Motor neuron (in vitro differentiated cells): Measurements from ENCODE around the gene LILRA5. TPM values are rescaled to one million over a fixed set of nuclear protein-coding genes. Genes with fewer than 3 reads are reported as not detected.

Experiments used
- ATAC-seq, 8 experiments: fragments of 200-7000 bp; cut with Tn5 transposase; replicated peaks in 6 of 8; 2 replicates each; pipeline ENCODE4 v1.8.0; 2021; ENCODE audit warnings: mild to moderate bottlenecking in 8 of 8, moderate library complexity in 8 of 8
- H3K27ac ChIP-seq, 2 donors: fragments of 250-450 bp; sonication (Bioruptor Pico); 2 replicates each; pipeline ENCODE4 v1.9.0; 2021; ENCODE audit warnings: antibody characterized with exemption in 2 of 2, mild to moderate bottlenecking in 2 of 2, moderate library complexity in 1 of 2
- H3K4me1 ChIP-seq, 2 donors: fragments of 250-450 bp; sonication (Bioruptor Pico); replicated peaks in 1 of 2; 2 replicates each; pipeline ENCODE4 v1.6.1; 2021; ENCODE audit warnings: antibody characterized with exemption in 2 of 2, mild to moderate bottlenecking in 2 of 2, moderate library complexity in 1 of 2
- H3K4me3 ChIP-seq, 5 donors: fragments of 250-450 bp; sonication (Bioruptor Pico); 2 replicates each; pipeline ENCODE4 v1.9.0; 2021; ENCODE audit warnings: antibody characterized with exemption in 5 of 5, mild to moderate bottlenecking in 5 of 5, moderate library complexity in 4 of 5
- WGBS, 10 experiments: fragments of 450-650 bp; shearing (Covaris generic); methylation state at CpG; one replicate each; pipeline ENCODE4 v1.0.0; 2022; 5-methylcytosine and 5-hydroxymethylcytosine counted together
- in situ Hi-C, 9 experiments: fragments of 400-800 bp; cut with MboI; loops; one replicate each; pipeline ENCODE4 v1.15.0; 2021; ENCODE audit warnings: low sequenced_read_pairs in 9 of 9, low pct_unique_long_range_greater_than_20kb in 2 of 9; ENCODE audit not compliant: unreplicated experiment in 9 of 9
- total RNA-seq, 8 experiments: library from RNA; unstranded; fragments of 300-600 nt; gene quantifications; 2 replicates each; pipeline versions ENCODE4 v1.2.3 to v1.2.4, GENCODE V29; 2022

Gene LILRA5
- total RNA-seq, 8 experiments from 2014 or later = 0.28 TPM; not detected in 7

- in situ Hi-C loops = no loop called here
- H3K4me3 ChIP-seq = no peak overlapping the region
- no peak overlapping the region for H3K27ac ChIP-seq
- WGBS, 10 experiments = 21 to 80% (median 69%) methylated on average over 1 to 7 of the region's 8 CpGs; no CpG with 5 or more reads in 4 of the 10 experiments
- no peaks in the 10 kb centered on the region for H3K4me1 ChIP-seq
- no peak for ATAC-seq
These were observed 28.3 kb upstream of the LILRA5 start for GRCh38 chr19:54341295-54341694.

GRCh38 chr19:54339646-54340358 is 26.8 kb upstream of the LILRA5 start:
- no peak overlapping the region for H3K27ac ChIP-seq

GRCh38 chr19:54338521-54338920 is 25.6 kb upstream of the LILRA5 start:
- H3K4me1 ChIP-seq = no peaks in the 10 kb centered on the region
- no peak for ATAC-seq
- 42% methylated on average over 2 of the region's 6 CpGs; no CpG with 5 or more reads in 9 of the 10 experiments for WGBS, 10 experiments
- no peak overlapping the region for H3K4me3 ChIP-seq
- H3K27ac ChIP-seq = no peak overlapping the region
- in situ Hi-C loops = no loop called here

More at GRCh38 chr19:54339646-54340358, 26.8 kb upstream of the LILRA5 start:
- in situ Hi-C loops = no loop called here
- WGBS, 10 experiments = 28 to 85% (median 50%) methylated on average over 1 to 7 of the region's 9 CpGs; no CpG with 5 or more reads in 3 of the 10 experiments
- Histone ChIP-seq H3K4me3 (no peak overlapping the region), H3K4me1 (no peaks in the 10 kb centered on the region)
- ATAC-seq = no peak

GRCh38 chr19:54337858-54338230 is 24.9 kb upstream of the LILRA5 start:
- Histone ChIP-seq H3K4me1 (no peaks in the 10 kb centered on the region), H3K4me3 (no peak overlapping the region), H3K27ac (no peak overlapping the region)
- ATAC-seq = no peak
- 0 to 74% methylated on average over 1 to 5 of the region's 9 CpGs; no CpG with 5 or more reads in 8 of the 10 experiments for WGBS, 10 experiments
- in situ Hi-C loops = no loop called here

- WGBS, 10 experiments = 0 to 100% (median 83%) methylated on average over 1 to 7 of the region's 34 CpGs; no CpG with 5 or more reads in 4 of the 10 experiments
- Histone ChIP-seq H3K4me1 (no peaks in the 10 kb centered on the region), H3K27ac (no peak overlapping the region), H3K4me3 (no peak overlapping the region)
- no peak for ATAC-seq
- in situ Hi-C loops = no loop called here
These were observed 24.2 kb upstream of the LILRA5 start for GRCh38 chr19:54336893-54337857.

GRCh38 chr19:54335979-54336892 is 23.3 kb upstream of the LILRA5 start:
- no peak overlapping the region for H3K4me3 ChIP-seq
- peak in 1 of 8 experiments; percentile 20 for ATAC-seq
- in situ Hi-C loops = no loop called here
- no peaks in the 10 kb centered on the region for H3K4me1 ChIP-seq
- no peak overlapping the region for H3K27ac ChIP-seq
- 0 to 100% (median 63%) methylated on average over 1 to 9 of the region's 12 CpGs; no CpG with 5 or more reads in 2 of the 10 experiments for WGBS, 10 experiments

- ATAC-seq = no peak
- no peaks in the 10 kb centered on the region for H3K4me1 ChIP-seq
- 10 to 60% (median 40%) methylated on average over 1 to 5 of the region's 5 CpGs; no CpG with 5 or more reads in 1 of the 10 experiments for WGBS, 10 experiments
- no peak overlapping the region for H3K27ac ChIP-seq
- H3K4me3 ChIP-seq = no peak overlapping the region
- in situ Hi-C loops = no loop called here
These were observed 22.2 kb upstream of the LILRA5 start for GRCh38 chr19:54335164-54335563.

GRCh38 chr19:54333586-54334298 is 20.8 kb upstream of the LILRA5 start:
- in situ Hi-C loops = no loop called here
- WGBS, 10 experiments = 0 to 90% (median 66%) methylated on average over 1 to 3 of the region's 3 CpGs; no CpG with 5 or more reads in 3 of the 10 experiments
- Histone ChIP-seq H3K27ac (no peak overlapping the region), H3K4me3 (no peak overlapping the region), H3K4me1 (no peaks in the 10 kb centered on the region)
- no peak for ATAC-seq

GRCh38 chr19:54332149-54332548 is 19.2 kb upstream of the LILRA5 start:
- WGBS, 10 experiments = no CpG with 5 or more reads among the region's 7 CpGs
- H3K27ac ChIP-seq = no peak overlapping the region
- H3K4me1 ChIP-seq = no peaks in the 10 kb centered on the region
- no peak overlapping the region for H3K4me3 ChIP-seq
- ATAC-seq = no peak
- in situ Hi-C loops = no loop called here

GRCh38 chr19:54331626-54332025 is 18.7 kb upstream of the LILRA5 start:
- in situ Hi-C loops = no loop called here

GRCh38 chr19:54329476-54330165 is 16.7 kb upstream of the LILRA5 start:
- WGBS, 10 experiments = 14 to 84% (median 58%) methylated on average over 3 to 11 of the region's 14 CpGs; no CpG with 5 or more reads in 2 of the 10 experiments

More at GRCh38 chr19:54331626-54332025, 18.7 kb upstream of the LILRA5 start:
- Histone ChIP-seq H3K4me1 (no peaks in the 10 kb centered on the region), H3K27ac (no peak overlapping the region), H3K4me3 (no peak overlapping the region)
- ATAC-seq = no peak
- 70% methylated on average over 2 of the region's 7 CpGs; no CpG with 5 or more reads in 9 of the 10 experiments for WGBS, 10 experiments

More at GRCh38 chr19:54329476-54330165, 16.7 kb upstream of the LILRA5 start:
- ATAC-seq = no peak
- in situ Hi-C loops = no loop called here
- Histone ChIP-seq H3K27ac (no peak overlapping the region), H3K4me3 (no peak overlapping the region), H3K4me1 (no peaks in the 10 kb centered on the region)
